HL-60 (cell line): ENCODE data around the gene ABCF2.

Source experiments
- POLR2AphosphoS5 ChIP-seq: IDR thresholded peaks from 2 replicates; pipeline ENCODE4 v1.6.1; 2012; ENCODE audit warnings: low read depth
- TF ChIP-seq, protein P1 (sequence below): IDR thresholded peaks from one replicate; pipeline ENCODE4 v1.5.1; 2011; ENCODE audit warnings: low read length, control low read depth, inconsistent platforms; ENCODE audit not compliant: insufficient read depth
- TF ChIP-seq, protein P2 (sequence below): IDR thresholded peaks from 2 replicates; pipeline ENCODE4 v1.6.1; 2012; ENCODE audit warnings: low read depth; ENCODE audit not compliant: insufficient replicate concordance

DNA sequence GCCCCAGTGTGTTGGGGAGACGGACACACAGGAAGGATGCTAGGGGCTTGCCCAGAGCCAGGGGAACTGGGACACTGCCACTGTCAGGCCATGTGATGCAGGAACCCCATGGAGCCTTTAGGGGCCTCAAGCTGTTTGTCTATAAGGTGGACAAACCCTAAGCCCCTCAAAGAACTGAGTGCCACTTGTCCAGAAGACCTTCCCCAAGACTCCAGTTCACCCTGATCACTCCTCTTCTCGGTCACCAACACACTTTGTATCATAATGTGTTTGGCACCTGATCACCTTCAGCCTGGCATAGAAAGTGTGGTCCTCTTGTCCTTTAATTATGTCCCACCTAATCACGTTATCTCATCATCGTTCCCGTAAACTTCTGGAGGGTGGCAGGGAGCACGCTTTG, 17.4 kb downstream of the ABCF2 start:
- TF ChIP-seq, protein P1, sequence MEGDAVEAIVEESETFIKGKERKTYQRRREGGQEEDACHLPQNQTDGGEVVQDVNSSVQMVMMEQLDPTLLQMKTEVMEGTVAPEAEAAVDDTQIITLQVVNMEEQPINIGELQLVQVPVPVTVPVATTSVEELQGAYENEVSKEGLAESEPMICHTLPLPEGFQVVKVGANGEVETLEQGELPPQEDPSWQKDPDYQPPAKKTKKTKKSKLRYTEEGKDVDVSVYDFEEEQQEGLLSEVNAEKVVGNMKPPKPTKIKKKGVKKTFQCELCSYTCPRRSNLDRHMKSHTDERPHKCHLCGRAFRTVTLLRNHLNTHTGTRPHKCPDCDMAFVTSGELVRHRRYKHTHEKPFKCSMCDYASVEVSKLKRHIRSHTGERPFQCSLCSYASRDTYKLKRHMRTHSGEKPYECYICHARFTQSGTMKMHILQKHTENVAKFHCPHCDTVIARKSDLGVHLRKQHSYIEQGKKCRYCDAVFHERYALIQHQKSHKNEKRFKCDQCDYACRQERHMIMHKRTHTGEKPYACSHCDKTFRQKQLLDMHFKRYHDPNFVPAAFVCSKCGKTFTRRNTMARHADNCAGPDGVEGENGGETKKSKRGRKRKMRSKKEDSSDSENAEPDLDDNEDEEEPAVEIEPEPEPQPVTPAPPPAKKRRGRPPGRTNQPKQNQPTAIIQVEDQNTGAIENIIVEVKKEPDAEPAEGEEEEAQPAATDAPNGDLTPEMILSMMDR = no peak
- TF ChIP-seq, protein P2, sequence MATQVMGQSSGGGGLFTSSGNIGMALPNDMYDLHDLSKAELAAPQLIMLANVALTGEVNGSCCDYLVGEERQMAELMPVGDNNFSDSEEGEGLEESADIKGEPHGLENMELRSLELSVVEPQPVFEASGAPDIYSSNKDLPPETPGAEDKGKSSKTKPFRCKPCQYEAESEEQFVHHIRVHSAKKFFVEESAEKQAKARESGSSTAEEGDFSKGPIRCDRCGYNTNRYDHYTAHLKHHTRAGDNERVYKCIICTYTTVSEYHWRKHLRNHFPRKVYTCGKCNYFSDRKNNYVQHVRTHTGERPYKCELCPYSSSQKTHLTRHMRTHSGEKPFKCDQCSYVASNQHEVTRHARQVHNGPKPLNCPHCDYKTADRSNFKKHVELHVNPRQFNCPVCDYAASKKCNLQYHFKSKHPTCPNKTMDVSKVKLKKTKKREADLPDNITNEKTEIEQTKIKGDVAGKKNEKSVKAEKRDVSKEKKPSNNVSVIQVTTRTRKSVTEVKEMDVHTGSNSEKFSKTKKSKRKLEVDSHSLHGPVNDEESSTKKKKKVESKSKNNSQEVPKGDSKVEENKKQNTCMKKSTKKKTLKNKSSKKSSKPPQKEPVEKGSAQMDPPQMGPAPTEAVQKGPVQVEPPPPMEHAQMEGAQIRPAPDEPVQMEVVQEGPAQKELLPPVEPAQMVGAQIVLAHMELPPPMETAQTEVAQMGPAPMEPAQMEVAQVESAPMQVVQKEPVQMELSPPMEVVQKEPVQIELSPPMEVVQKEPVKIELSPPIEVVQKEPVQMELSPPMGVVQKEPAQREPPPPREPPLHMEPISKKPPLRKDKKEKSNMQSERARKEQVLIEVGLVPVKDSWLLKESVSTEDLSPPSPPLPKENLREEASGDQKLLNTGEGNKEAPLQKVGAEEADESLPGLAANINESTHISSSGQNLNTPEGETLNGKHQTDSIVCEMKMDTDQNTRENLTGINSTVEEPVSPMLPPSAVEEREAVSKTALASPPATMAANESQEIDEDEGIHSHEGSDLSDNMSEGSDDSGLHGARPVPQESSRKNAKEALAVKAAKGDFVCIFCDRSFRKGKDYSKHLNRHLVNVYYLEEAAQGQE = no peak
- TF ChIP-seq POLR2AphosphoS5 = no peak
